HT-29 (cell line): ENCODE measurements around the gene NYAP1. TPM values are rescaled to one million over a fixed set of nuclear protein-coding genes. Genes with fewer than 3 reads are reported as not detected.

Experiments used
- DNase-seq: peaks from one replicate; pipeline ENCODE4 v3.0.0-alpha.2; 2015; ENCODE audit warnings: low spot score
- small RNA-seq: library from RNA; depleted of rRNA; stranded (forward); fragments of <200 nt; gene quantifications from one replicate; pipeline ENCODE3, GENCODE V24; 2014
- total RNA-seq: library from RNA; depleted of rRNA; stranded (reverse); fragments of >200 nt; shearing (Covaris generic); gene quantifications from 2 replicates; pipeline ENCODE4 v1.2.3, GENCODE V29; 2014; rRNA removed

The NYAP1 gene
- total RNA-seq, 1 experiment from 2014 or later = 0.03 TPM

DNA sequence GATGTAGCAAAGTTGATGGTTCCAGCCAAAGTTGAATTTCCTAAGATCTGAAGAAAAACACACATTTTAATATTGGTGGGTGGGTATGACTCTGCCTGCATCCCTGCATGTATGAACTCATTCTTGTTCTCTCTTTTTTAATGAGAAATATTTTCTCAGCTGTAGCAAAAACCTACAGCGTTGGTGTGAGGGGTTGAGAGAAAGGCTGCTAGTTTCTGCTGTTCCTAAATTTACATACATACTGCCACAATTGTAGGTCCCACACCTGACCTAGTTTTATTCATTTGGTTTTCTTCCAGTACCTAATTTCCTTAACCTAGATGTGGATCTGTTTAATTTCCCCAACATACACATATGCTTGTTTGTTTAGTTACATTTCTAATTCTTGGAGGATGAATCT, 59.9 kb downstream of the NYAP1 start:
- DNase-seq = no peak

DNA sequence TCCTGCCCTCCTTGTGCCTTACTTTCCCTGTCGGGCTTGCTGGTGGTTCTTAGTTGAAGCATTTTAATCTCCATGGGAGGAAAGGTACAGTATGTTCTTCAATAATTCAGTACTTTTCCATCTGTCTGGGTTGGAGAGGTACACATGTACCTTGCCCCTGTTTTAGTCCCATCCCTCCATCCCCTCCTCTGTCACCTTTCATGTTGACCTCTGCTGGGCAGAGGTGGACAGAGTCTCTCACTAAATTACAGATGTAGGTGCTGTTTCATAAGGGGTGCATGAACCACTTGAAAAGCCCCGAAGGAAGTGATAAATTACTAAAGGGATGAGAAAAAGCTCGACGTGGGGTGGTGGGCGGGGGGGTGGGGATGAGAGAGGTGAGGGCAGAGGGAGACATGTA, 60.7 kb downstream of the NYAP1 start:
- DNase-seq = no peak

Small RNAs within 50 kb of the gene (small RNA-seq; reads per million reads assigned to genes)
- not detected for gene RN7SL416P

Other genes starting within 250 kb of the NYAP1 start
- not detected in 2 replicates for gene SPDYE3, start 176.2 kb upstream of the NYAP1 start, total RNA-seq
- gene PILRB, start 125.8 kb upstream of the NYAP1 start, total RNA-seq = 104 and 119 TPM in 2 replicates
- gene PILRA, start 110.4 kb upstream of the NYAP1 start, total RNA-seq = 2.1 TPM in 1 of 2 replicates, not detected in the other
- 0.76 and 1.0 TPM in 2 replicates for gene ZCWPW1, start 55.2 kb upstream of the NYAP1 start, total RNA-seq
- 80.9 and 89.1 TPM in 2 replicates for gene MEPCE, start 54.1 kb upstream of the NYAP1 start, total RNA-seq
- gene PPP1R35, start 47.4 kb upstream of the NYAP1 start, total RNA-seq = 102 and 110 TPM in 2 replicates
- gene SPACDR, start 19.7 kb upstream of the NYAP1 start, total RNA-seq = 0.21 and 0.64 TPM in 2 replicates
- 102 and 123 TPM in 2 replicates for gene TSC22D4, start 4.7 kb upstream of the NYAP1 start, total RNA-seq
- gene AGFG2, start 55.3 kb downstream of the NYAP1 start, total RNA-seq = 29.8 and 30.4 TPM in 2 replicates
- gene SAP25, start 90.0 kb downstream of the NYAP1 start, total RNA-seq = 0.63 and 1.5 TPM in 2 replicates
- 58.1 and 72.9 TPM in 2 replicates for gene LRCH4, start 102.2 kb downstream of the NYAP1 start, total RNA-seq
- 0.29 and 0.36 TPM in 2 replicates for gene FBXO24, start 102.4 kb downstream of the NYAP1 start, total RNA-seq
- 4.7 and 5.2 TPM in 2 replicates for gene PCOLCE, start 118.4 kb downstream of the NYAP1 start, total RNA-seq
- gene MOSPD3, start 128.6 kb downstream of the NYAP1 start, total RNA-seq = 16.4 and 18.4 TPM in 2 replicates
- gene TFR2, start 157.6 kb downstream of the NYAP1 start, total RNA-seq = 1.2 and 1.7 TPM in 2 replicates
- gene ACTL6B, start 172.5 kb downstream of the NYAP1 start, total RNA-seq = 0.13 TPM in 1 of 2 replicates, not detected in the other
- 272 and 317 TPM in 2 replicates for gene GNB2, start 189.8 kb downstream of the NYAP1 start, total RNA-seq
- gene GIGYF1, start 210.3 kb downstream of the NYAP1 start, total RNA-seq = 44.6 and 46.9 TPM in 2 replicates
- 222 and 231 TPM in 2 replicates for gene POP7, start 222.2 kb downstream of the NYAP1 start, total RNA-seq
- not detected in 2 replicates for gene EPO, start 236.5 kb downstream of the NYAP1 start, total RNA-seq
- not detected in 2 replicates for gene ZAN, start 249.7 kb downstream of the NYAP1 start, total RNA-seq